AG09319 (cell line): ENCODE data around the gene CACNA2D2.

Source experiments
- DNase-seq: peaks from one replicate; pipeline ENCODE4 v3.0.0-alpha.2; 2010; ENCODE audit warnings: low read depth; ENCODE audit errors: extremely low read depth
- TF ChIP-seq, protein P1 (sequence below): IDR thresholded peaks from 2 replicates; pipeline ENCODE4 v1.5.1; 2011; ENCODE audit warnings: low read depth, mild to moderate bottlenecking, inconsistent platforms, low read length, moderate library complexity

Gene CACNA2D2

DNA sequence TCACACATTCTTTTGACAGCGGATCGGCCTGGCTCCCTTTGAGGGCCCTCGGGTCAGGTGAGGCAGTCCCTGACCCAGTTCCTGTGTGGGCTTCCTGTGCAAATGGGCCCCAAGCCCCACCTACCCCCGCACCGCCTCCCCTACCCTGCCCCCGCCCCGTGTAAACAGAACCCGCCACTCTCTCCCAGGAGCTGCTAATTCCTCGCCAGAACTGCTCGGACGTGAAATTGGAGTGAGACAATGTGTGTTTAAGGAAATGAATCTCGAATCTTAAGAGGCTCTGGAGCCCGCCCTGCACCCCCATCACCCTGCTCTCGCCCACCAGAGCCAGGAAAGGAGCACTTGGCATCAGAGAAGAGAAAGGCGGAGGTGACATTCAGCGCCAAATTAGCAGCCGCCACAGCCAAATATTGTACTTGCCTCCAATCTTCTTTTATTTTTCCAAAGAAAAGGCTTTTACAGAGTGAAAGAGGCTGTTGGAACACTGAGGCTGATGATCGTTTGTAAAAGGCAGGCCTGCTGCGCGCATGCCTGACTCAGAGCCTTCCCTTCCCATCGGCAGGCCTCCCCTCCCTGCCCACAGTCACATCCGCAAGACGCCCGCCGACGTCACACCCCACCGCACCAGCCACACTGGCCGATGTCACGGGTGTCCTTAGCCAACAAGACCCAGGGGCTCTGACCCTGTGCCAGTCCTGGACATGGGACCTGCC, 53.1 kb downstream of the CACNA2D2 start:
- TF ChIP-seq, protein P1, sequence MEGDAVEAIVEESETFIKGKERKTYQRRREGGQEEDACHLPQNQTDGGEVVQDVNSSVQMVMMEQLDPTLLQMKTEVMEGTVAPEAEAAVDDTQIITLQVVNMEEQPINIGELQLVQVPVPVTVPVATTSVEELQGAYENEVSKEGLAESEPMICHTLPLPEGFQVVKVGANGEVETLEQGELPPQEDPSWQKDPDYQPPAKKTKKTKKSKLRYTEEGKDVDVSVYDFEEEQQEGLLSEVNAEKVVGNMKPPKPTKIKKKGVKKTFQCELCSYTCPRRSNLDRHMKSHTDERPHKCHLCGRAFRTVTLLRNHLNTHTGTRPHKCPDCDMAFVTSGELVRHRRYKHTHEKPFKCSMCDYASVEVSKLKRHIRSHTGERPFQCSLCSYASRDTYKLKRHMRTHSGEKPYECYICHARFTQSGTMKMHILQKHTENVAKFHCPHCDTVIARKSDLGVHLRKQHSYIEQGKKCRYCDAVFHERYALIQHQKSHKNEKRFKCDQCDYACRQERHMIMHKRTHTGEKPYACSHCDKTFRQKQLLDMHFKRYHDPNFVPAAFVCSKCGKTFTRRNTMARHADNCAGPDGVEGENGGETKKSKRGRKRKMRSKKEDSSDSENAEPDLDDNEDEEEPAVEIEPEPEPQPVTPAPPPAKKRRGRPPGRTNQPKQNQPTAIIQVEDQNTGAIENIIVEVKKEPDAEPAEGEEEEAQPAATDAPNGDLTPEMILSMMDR, result no peak
- DNase-seq, result no peak

DNA sequence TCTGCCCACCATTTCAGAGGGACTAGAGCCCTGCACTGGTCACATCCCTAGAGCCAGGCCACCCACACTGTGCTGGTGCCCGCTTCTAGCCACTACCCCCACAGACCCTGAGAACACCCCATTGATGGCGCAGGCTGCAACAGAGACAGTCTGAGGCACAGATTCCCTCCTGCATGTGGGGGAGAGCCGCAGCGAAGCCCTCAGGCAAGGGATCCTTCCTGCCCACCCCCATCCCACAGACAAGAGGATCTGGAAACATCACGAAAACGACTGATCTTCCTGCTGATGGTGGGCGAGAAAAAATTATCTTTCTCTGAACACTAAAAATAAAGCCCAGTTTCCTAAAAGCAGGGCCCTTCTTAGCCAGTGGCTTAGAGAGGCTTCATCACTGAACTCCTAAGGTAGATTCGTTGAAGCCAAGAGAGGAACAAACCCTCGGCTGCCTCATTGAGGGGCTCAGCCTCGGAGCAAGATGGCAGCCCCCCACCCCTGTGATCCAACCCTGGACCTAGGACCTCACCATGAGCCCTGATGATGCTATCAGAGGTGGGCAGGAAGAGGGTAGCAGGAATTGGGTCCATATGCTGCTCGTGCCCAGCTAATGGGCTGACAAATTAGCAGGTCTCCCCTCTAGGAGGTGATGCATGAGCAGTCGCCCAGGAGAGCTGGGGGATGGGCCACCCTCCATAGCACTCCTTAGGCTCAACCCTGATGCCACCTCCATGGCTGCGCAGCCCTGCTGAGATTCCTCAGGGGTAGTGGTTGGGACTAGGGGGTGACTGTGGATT, 54.5 kb downstream of the CACNA2D2 start:
- TF ChIP-seq, protein P1, result no peak
- DNase-seq, result no peak

DNA sequence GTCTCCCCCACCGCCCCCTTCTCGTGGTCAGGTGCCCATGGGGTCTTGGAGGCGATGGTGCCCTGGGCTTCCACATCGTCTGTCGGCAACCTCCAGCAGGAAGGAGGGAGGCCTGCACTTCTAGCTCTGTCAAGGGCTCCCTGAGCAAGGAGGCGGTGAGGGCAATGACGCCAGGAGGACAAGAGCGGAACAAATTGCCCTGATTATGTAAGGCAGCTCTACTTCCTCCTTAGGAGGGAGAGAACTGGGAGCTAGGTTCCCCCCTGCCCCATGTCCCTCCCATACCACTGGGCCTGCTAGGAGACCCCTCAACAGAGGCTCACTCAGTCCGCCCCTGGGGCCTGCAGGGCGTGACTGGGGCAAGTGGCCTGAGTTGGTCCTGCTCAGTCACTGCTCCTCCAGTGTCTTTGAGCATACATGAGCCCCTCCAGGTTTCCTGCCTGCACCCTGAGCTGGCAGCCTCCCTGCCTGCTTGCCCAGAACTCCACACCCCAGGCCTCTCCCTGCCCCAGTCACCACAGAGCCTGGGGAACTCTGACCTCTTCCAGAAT, 56.1 kb downstream of the CACNA2D2 start:
- DNase-seq, result no peak
- TF ChIP-seq, protein P1, result no peak

DNA sequence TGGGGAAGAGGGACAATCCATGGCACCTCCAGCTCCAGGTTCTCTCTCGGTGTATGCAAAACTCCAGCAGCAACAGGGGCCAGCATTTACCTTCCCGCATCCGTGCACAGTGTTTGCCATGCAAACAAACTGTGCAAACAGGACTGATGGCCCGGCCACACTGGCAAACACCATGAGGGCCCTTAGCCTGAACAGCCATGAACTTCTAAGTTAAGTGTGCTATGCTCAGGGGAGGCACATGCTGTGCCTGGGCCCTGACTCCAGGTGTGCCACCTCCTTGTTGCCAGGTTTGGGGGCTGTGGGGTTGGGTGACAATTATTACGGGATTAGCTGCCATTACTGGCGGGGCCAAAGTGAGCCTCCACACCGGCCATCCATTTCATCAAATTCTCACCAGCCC, 57.5 kb downstream of the CACNA2D2 start:
- TF ChIP-seq, protein P1, result no peak
- DNase-seq, result no peak

DNA sequence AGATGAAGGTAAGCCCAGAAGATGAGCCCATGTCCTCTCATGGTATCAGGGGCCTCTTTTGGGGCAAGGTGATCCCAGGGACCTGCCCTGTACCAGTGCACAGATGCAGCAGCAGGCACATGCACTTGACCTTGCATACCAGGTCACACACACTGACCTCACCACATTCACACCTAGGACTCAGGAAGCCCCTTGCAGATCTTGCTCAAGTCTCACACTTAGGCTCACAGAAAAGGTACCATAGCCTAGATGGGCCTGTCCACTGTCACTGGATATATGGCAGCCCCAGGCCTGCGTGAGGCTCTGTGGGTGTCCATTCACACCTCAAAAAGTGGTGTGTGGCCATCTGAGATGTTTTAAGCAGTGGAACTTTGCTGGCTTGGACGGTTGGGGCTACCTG, 58.7 kb downstream of the CACNA2D2 start:
- DNase-seq, result no peak
- TF ChIP-seq, protein P1, result no peak

DNA sequence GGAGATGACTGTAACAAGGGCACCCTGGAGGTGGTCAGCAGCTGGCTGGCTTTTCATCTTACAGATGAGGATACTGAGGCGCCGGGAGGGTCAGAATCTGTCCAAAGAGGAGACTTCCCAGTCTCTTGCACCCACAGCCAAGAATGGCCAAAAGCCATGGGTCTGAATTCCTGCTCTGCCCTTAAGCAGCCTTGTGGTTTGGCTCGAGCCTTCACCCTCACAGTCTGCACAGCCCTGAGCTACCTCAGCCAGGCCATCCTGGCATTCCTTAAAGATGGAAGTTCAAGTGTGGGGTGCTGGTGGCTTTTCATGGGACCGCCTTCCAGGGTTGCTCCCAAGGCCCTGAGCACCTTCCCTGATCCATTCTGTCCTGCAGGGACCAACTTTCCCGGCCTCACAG, 59.2 kb downstream of the CACNA2D2 start:
- no peak for DNase-seq
- TF ChIP-seq, protein P1, result no peak

DNA sequence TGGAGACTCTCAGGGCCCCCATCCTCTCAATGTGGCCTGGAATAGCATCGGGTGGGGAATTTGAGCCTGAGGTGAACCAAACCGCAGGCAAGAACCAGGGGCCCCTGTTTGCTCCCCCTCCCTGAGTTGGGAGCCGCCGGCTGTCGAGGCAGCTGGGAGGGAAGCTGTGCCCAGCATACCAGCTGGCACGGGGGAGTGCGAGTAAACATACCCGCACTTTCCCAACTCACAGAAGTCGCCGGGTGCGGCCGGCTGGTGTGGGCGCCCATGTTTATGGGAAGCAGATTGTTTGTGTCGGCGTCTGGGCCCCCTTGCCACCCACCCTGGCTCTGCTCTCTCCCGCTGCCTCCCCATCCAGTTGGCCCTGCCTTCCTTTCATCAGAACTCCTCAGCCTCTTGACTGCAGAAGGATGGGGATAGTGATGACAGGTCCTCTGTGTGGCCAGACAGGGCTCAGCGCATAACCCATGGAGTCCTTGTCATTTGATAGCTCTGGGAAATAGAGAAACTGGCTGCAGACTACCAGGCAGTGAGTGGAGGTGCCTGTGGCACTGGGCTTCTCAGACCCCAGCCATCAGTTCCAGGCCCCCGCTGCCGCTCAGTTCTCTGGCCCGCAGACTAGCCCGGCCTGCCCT, 60.4 kb downstream of the CACNA2D2 start:
- no peak for DNase-seq

More for the DNA sequence above, 60.4 kb downstream of the CACNA2D2 start:
- TF ChIP-seq, protein P1, result no peak
